GM18499 (cell line): ENCODE measurements around the gene ALDH1L1.
A peak's percentile ranks its signal among the peaks of the same experiment; 100 is the strongest.
"Not testable (repeated sequence)": the region's sequence is repeated elsewhere in the genome, so short reads cannot be mapped to it uniquely, and the experiment has no call there.

Source experiments
- ATAC-seq: cut with Tn5 transposase; IDR thresholded peaks from one replicate; pipeline ENCODE4 v1.9.1; 2021; ENCODE audit warnings: moderate number of reproducible peaks; ENCODE audit not compliant: insufficient read depth, unreplicated experiment

Gene ALDH1L1

GRCh38 chr3:126087552-126088175, 92.7 kb downstream of the ALDH1L1 start:
- no peak for ATAC-seq

- ATAC-seq: no peak
Observed at GRCh38 chr3:126085841-126086240, 94.5 kb downstream of the ALDH1L1 start.

- ATAC-seq: no peak
Observed at GRCh38 chr3:126085276-126085675, 95.1 kb downstream of the ALDH1L1 start.

- ATAC-seq: no peak
Observed at GRCh38 chr3:126084768-126085180, 95.6 kb downstream of the ALDH1L1 start.

GRCh38 chr3:126083913-126084767, 96.2 kb downstream of the ALDH1L1 start, which contains the start of gene SLC41A3:
TSS of gene SLC41A3 (minus strand) at chr3:126084124. CDS start at chr3:126068219, 15,905 bp downstream.
- peak; percentile 60 for ATAC-seq

- no peak for ATAC-seq
Observed at GRCh38 chr3:126083511-126083912, 96.9 kb downstream of the ALDH1L1 start.

GRCh38 chr3:126083138-126083445, 97.3 kb downstream of the ALDH1L1 start:
- no peak for ATAC-seq

GRCh38 chr3:126082362-126083137, 97.8 kb downstream of the ALDH1L1 start:
- ATAC-seq: no peak

GRCh38 chr3:126081618-126082361, 98.6 kb downstream of the ALDH1L1 start:
- no peak for ATAC-seq

GRCh38 chr3:126080970-126081369, 99.4 kb downstream of the ALDH1L1 start:
- ATAC-seq: no peak

- no peak for ATAC-seq
Observed at GRCh38 chr3:126078866-126079265, 101.5 kb downstream of the ALDH1L1 start.

GRCh38 chr3:126077754-126078153, 102.6 kb downstream of the ALDH1L1 start:
- ATAC-seq: no peak

GRCh38 chr3:126076140-126076539, 104.2 kb downstream of the ALDH1L1 start:
- ATAC-seq: no peak

GRCh38 chr3:126070146-126070545, 110.2 kb downstream of the ALDH1L1 start:
- no peak for ATAC-seq

GRCh38 chr3:126067959-126068358, 112.4 kb downstream of the ALDH1L1 start:
- no peak for ATAC-seq

GRCh38 chr3:126066676-126067075, 113.7 kb downstream of the ALDH1L1 start:
- ATAC-seq: not testable (repeated sequence)

GRCh38 chr3:126065876-126066275, 114.5 kb downstream of the ALDH1L1 start:
- no peak for ATAC-seq

GRCh38 chr3:126064627-126065258, 115.6 kb downstream of the ALDH1L1 start:
- no peak for ATAC-seq

GRCh38 chr3:126063358-126063965, 116.9 kb downstream of the ALDH1L1 start:
- no peak for ATAC-seq
